ENCODE measurements around the gene LPAR2.

- TF ChIP-seq REST (IDR thresholded peaks at IDR 0.05; ENCODE audit: insufficient read depth in 1 of 2, low read depth in 2 of 2, low read length in 2 of 2) (no peak), SIN3A (IDR thresholded peaks at IDR 0.05; ENCODE audit: borderline replicate concordance, insufficient read depth, low read length) (no peak), TAF1 (IDR thresholded peaks at IDR 0.05; ENCODE audit: borderline replicate concordance, insufficient read depth, low read length) (no peak)
These were observed 17.4 kb downstream of the LPAR2 start for GRCh38 chr19:19610376-19611202.
